Suppressor macrophage (primary cell): Measurements from ENCODE around the gene PPP6R3.

Experiments
- DNase-seq, 4 experiments: peaks; one replicate each; pipeline ENCODE4 v3.0.0-alpha.2; 2020 to 2022

Gene PPP6R3

GRCh38 chr11:68653486-68654430 is 193.2 kb downstream of the PPP6R3 start:
- DNase-seq, result no peak

DNA sequence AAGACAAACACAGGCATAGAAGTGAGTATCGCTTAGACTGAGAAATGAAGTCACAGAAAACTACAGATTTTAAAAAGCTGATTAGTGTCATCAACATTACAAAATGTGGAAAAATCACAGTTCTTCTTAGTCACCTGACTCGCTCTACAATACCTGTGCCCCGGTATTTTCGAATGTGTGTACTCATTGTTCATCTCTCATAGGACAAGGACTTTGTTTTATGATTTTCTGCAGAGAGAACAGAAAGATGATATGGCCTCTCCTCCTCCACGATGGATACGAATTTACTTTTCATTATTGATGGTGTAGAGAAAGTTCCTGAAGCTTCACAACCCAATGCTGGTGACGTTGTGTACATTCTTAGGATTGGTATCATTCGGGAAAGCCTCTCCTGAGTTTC is 194.4 kb downstream of the PPP6R3 start:
- DNase-seq, result no peak

- DNase-seq, result no peak
These were observed 194.9 kb downstream of the PPP6R3 start for GRCh38 chr11:68655406-68655805.

DNA sequence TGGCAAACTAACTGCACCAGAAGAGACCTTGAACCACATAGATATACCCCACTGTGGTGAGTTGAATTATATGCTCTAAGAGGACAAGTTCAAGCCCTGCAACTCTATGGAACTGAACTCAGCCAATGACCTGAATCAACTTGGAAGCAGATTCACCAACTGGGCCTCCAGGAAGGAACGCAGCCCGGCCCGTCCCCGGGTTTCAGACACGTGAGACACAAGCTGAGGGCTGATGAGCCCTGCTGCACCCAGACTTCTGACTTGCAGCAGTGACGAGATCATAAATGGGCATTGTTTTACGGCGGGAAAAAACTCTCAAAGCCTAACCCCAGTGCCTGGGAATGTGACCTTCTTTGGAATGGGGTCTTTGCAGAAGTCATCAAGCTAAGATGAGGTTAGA is 195.3 kb downstream of the PPP6R3 start:
- DNase-seq, result no peak

DNA sequence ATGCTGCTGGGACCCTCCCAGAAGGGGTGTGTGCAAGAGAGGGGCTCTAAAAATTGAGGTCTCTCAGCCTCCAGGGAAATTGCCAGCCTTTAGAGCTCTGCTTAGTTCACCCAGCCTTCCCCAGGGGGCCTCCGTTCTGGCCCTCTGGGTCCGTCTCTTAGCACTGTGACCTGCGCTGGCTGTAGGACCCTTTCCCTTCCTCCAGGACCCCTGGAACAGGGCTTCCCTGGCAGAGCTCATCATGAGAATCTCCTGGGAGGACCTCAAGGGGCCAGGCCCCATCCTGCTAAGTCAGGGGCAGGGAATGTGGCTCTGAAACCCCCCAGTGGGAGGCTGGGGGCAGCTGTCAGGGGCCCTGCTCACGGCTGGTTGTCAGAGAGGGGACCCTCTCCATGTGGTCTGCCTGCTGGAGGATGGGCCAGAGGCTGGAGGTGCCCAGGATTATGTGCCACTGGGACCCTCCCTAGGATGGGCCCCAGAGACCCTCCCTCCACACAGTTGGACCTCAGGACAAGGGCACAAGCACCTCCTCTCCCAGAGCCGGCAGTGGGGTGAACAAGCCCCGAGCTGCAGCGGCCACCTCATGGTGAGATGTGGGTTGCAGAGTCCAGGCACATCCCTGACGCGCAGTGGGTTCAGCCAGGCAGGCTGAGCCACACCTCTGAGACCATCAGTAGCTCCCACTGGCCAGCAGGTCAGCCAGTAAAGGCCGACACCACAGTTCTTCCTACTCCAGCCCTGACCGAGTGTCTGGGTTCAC is 196.6 kb downstream of the PPP6R3 start:
- no peak for DNase-seq

DNA sequence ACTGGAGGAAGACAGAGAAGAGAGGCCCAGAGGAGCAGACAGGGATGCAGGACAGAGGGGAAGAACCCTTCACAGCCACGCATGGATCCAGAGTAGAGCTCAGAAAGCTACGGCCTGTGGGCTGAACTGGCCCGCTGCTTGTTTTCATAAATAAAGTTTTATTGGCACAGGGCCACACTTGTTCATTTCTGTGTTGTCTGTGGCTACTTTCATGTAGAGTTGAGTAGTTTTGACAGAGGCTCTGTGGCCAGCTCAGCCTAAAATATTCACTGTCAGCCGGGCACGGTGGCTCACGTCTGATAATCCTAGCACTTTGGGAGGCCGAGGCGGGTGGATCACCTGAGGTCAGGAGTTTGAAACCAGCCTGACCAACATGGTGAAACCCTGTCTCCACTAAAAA is 197.5 kb downstream of the PPP6R3 start:
- DNase-seq, result no peak

DNA sequence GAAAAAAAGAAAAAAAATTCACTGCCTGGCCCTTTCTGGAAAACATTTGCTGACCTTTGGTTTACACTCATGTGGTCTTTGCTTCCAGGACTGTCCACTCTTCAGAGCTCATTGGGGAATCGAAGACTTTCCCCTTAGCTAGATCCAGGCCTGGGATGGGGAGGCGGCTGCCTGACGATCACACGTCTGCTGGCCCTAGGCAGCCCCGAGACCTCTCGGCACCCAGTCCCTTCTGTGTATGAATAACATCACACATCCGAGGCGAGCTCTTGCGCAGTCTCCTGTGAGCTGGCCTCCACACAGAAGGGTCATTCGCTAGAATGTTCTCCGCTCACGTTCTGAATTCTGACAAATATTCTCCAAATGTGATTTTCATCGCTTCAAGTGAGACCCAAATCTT is 198.1 kb downstream of the PPP6R3 start:
- no peak for DNase-seq

DNA sequence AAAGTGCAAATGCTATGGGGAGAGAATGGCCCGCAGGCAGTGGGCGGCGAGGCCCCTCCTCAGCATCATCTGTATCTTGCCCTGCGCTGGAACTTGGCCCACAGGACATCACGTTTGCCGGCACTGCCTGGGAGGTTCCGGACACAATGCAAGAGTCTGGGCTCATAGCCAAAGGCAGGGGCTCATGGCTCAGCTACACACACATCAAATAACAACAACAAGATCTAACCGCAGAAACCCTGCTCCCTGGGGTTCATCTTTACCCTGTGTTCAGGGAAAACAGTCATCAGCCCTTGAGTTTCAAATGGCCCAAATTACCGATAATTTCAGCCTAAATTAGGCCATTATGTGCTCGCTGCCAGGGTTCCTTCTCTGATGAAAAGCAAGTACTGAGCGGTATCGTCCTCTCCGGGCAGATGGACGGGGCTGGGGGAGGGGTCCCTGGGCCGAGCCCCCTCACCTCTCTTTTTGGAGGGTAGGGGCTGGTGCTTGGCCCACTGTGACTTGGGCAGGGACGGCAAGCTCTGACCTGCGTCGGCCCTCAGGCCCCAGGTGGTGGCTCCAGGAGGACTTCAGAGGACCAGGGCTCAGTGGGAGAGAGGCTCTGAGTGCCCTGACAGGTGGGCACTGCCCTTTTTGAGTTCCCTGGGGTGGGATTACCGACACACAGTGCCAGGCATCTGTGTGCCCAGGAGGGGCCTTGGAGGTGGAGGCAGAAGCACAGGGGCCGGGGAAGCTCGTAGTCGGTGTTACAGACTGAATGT is 198.8 kb downstream of the PPP6R3 start:
- DNase-seq, result no peak

- no peak for DNase-seq
These were observed 199.7 kb downstream of the PPP6R3 start for GRCh38 chr11:68660066-68660810.

DNA sequence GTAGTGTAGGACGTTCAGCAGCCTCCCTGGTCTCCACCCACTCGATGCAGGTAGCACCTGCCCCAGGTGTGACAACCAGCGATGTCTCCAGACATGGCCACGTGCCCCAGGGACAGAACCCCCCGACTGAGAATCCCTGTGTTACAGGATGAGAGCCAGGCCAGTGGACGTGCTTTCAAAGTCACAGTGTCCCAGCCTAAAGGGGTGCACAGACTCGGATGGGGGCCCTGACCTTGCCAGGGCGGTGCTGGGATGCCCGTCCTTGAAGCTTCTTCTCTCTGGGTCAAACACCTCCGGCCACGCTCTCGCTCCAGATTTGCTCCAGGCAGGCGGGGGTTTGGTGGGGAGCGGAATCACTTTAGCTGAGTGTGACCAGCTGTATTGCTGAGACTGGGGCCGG is 200.5 kb downstream of the PPP6R3 start:
- DNase-seq, result no peak

GRCh38 chr11:68661697-68662603 is 201.4 kb downstream of the PPP6R3 start:
- DNase-seq, result no peak

DNA sequence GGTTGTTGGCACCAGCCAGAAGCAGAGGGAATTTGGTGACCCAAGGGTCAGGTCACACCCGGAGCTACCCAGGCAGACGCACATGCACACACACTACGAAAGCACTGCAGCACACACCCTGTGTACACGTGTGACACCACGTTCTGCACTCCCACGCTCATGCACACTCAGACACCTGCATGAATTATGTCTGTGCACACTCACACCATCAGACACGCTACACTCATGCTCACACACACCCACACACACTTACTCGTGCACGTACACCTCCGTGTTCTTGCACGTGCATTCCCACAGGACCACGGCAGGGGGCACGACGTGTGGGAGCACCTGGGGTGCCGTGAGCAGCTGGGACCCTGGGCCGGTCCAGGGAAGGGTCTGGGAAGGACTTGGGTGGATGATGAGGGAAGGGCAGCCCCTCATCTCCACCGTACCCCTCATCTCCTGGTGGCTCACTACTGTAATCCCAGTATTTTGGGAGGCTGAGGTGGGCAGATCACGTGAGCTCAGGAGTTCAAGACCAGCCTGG is 203.0 kb downstream of the PPP6R3 start:
- DNase-seq, result no peak

- DNase-seq, result no peak
These were observed 203.6 kb downstream of the PPP6R3 start for GRCh38 chr11:68664141-68664540.

DNA sequence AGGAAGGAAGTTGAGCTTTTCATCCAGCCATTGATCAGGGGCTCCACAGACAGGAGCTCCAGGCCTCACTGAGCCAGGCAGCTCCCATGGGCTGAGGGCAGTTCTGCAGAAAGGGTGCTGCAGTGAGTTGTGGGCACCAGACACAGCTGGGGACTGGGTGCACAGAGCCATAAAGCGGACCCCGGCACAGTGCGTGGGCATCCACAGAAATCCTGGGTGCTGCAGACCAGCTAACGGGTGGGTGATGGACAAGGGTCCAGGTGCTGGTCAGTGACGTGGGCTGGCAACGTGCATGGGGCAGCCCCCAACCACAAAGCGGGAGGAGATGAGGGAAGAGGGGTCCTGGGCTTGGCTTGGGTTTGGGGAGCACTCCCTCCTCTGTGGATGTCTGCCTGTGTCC is 204.4 kb downstream of the PPP6R3 start:
- DNase-seq, result no peak
